RKO (cell line): ENCODE data around the gene AFDN.

Experiments used
- DNase-seq: peaks from one replicate; pipeline ENCODE4 v3.0.0-alpha.2; 2016; ENCODE audit warnings: low spot score

The AFDN gene

GRCh38 chr6:167826896-167827582 lies at the start of gene AFDN:
AFDN (plus strand) TSS chr6:167826911; CDS start chr6:167827133, 222 bp downstream.
- DNase-seq: peak; percentile 16

GRCh38 chr6:167778497-167779128 lies 48.1 kb upstream of the AFDN start:
- DNase-seq: no peak

- no peak for DNase-seq
Observed at GRCh38 chr6:167779129-167779992, 47.4 kb upstream of the AFDN start.

DNA sequence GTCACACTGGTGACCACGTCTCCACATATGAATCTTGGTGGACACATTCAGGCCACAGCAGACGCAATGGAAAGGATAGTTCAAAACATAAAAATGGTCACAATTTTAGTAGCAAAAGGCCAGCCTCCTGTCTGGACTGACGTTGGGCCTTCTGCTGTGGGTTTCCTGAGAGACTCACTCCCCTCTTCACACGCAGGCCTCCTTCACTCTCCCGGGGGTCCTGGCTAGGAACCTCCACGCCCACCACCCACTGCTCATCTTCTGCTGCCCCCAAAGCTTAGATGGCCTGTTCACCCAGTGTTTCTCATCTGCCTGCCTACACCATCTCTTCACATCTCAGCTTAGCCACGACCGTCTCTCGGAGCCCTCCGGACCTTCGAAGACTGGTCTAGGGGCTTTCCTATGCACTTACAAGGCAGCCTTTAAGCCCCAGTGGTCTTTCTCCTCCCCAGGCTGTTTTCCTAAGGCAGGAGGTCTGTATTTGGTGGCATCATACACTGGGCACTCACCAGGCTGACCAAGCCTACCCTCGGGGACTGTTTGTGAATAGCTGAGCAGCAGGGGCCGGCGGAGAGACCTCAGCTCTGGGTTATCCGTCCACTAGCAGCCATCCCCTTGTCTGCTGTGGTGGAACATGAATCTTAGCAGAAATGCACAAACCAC lies 46.6 kb upstream of the AFDN start:
- DNase-seq: no peak

GRCh38 chr6:167781066-167781767 lies 45.5 kb upstream of the AFDN start:
- DNase-seq: no peak

DNA sequence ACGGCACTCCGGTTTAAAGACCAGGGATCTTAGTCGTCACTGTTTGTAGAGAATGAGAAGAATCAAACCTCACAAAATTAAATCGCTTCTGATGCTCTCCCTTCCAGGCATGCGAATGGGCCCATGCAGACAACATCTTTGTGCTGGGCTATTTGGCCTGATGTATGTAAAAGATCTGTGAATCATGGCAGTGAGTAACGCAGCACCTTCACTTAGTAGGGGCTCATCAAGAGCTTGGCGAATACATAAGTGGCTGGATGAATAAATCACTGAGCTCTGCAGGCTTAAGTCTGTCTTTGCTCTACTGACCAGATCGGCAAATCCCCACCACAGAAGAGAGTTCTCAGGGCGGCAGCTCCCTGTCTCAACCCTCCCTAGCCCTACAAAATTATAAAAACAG lies 44.8 kb upstream of the AFDN start:
- DNase-seq: no peak

- DNase-seq: no peak
Observed at GRCh38 chr6:167782698-167783517, 43.8 kb upstream of the AFDN start.

DNA sequence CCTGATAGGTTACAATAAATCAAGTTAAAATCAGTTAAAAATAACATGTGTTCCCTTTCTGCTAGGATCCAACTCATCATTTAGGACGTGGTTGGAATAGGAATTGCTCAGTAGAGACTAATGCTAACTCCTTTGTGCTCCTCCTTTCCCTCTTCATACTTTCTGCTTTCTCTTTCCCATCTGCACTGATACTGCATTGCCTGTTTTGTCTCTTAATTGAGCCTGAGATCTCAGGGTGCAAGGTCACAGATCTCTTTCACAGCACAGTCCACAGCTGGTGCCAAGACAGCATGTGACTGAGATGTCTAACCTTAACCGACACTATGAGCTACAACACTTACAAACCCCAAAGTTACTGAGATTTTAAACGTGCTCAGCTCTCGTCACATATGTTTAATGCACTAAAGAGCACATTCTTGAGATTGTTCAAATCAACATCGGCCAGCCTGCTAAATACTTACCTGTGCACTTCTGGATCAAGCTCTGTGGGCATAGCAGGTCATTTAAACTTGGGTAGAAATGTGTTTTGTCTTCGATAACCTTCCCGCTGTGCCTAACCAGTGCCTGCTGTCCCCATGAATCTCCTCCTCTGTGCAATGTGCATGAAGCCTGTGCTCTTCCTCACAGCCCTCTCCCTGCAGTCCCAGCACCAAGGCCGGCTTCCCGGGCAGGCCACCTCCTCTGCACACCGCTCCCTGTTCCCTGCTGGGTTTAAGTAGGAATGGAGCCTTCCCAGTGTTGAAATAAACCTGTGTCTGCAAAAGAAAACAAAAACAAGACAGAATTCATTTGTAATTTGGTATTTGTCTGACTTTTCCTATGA lies 39.6 kb upstream of the AFDN start:
- DNase-seq: no peak

DNA sequence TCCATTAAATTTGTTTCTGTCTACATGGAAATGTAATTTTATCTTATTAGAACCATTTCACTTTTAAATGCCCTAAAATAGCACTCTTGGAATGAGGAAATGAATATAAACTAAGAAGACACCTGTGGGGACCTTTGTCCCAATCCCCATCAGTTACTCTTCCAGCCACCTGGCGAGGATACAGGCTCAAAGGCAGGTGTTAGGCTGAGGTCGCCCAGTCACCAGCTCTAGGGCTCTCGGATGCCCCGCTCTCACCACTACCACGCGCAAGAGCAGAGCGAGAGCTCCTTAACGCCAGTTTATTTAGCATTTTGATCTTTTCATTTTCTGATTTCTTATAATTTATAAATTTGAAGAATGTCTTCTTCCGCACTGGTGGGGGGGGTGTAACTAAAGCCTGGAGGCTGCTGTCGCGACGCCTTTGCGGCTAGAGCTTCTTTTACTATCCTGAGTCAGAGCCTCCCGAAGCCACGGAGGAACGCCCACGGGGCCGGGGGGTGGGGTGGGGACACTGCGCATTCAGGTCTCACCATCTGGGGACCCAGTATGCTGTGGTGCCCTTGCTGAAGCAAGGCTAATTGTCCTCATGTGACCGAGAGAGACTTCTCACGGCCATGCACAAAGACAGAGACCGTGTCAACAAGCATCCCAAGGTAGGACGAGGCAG lies 38.7 kb upstream of the AFDN start:
- no peak for DNase-seq

GRCh38 chr6:167788563-167788903 lies 38.2 kb upstream of the AFDN start:
- DNase-seq: no peak

GRCh38 chr6:167789358-167789757 lies 37.4 kb upstream of the AFDN start:
- no peak for DNase-seq

- no peak for DNase-seq
Observed at GRCh38 chr6:167791091-167791779, 35.5 kb upstream of the AFDN start.

DNA sequence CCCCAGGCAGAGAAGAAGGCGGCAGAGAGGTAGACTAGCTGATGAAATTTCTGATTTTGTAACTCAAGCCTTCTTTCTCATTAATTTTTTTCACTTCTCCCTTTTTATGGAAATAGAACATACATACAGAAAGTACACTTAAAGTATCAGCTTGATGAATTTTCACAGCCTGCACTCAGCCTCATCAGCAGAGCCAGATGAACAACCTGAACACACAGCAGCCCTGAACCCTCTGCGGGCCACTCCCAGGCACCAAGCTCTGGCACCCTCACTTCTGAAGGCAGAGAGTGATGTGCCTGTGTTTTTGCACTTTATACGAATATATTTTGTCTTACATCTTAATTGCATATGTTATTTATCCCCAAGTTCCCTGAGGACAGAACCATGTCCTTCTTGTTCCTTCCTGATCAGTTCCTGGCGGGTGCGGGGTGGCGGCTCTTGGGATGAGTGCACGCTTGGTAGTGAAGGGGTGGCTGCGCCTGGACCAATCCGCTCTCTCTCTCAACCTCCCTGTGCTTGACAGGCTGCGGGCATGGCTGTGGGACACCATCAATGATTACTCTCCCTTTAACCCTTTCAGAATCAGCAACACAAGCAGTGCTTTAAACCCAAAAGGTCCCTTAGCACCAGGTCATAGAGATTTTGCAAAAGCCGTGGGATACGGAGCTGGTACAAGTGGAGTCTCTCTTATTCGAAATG lies 34.8 kb upstream of the AFDN start:
- no peak for DNase-seq

GRCh38 chr6:167793421-167793820 lies 33.3 kb upstream of the AFDN start:
- DNase-seq: no peak

DNA sequence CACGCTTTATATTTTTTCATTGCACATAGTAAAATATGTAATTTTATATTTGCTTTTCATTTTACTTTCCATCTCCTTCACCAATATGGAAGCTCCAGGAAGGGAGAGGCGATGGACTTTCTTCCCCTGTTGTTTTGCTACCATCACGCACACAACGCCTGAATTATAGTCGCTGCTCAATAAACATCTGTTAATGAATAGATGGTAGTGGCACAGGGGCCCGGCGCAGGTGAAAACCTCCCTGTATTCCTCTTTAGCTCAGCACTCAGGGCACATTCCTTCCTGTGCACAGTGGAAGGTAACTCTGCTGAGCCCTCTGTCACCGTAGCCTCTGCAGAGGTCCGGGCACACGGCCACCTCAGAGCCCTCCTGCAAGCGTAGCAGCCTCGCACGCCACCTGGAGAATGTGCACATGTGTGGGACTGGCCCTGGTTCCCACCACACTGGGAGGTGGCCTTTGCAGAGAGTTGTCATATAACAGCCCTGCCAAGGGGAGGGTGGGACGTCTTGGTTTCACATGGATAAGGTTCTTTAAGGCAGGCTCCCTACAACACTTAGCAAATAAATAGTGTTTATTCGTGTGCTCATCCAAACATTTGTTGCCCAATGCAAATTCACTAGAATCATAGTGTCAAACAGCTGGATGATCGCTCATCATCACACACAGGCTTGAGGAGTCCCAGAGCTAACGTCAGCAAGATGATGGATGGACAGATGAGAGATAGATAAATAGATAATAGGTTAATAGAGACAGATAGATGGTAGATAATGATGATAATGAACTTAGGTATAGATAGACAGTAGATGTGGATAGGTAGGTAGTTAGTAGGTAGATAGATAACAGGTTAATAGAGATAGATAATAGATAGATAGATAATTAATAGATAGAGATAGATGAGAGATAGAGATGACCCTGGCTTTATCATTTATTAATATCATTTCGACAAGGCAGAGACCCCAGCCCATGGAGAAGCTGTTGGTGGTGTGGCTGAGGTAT lies 32.3 kb upstream of the AFDN start:
- no peak for DNase-seq

DNA sequence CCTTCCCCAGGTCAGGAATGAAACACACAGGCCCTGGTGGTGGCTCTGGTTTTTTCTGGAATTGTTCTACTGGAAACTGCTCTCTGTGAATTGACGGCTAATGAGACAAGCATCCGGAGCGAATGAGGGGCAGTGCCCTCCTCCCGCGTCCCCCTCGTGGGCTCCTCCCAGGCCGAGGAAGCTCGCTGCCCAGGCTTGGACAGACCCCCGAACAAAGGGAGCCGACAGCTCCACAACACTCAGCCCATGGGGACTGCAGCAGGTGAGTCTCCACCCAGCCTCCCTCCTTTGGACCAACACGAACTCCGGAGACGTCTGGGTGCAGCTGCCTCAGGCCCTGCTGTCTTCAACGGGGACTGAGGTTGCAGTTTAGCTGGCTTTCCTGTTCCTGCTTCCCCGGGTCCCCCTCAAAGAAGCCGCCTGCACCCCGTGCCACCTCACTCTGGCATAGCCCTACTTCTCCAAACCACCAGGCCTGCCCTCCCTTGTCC lies 31.3 kb upstream of the AFDN start:
- DNase-seq: no peak

GRCh38 chr6:167795874-167796191 lies 30.9 kb upstream of the AFDN start:
- DNase-seq: no peak
